Activated CD8-positive, alpha-beta memory T cell treated with anti-CD3 and anti-CD28 coated beads, Interleukin-2, amount 10 ng/mL, durations not matched to agents 7 days and 5 days (primary cell): ENCODE measurements around the gene PPIA. TPM values are rescaled to one million over a fixed set of nuclear protein-coding genes. Genes with fewer than 3 reads are reported as not detected.
"Not testable (repeated sequence)": the region's sequence is repeated elsewhere in the genome, so short reads cannot be mapped to it uniquely, and the experiment has no call there.

Experiments used
- ATAC-seq: fragments of 150-1000 bp; cut with Tn5 transposase; one replicate; pipeline ENCODE4 v1.10.0; 2021; ENCODE audit warnings: moderate library complexity
- CTCF ChIA-PET: fragments of 350-600 bp; sonication (Branson Sonifier 250); formaldehyde crosslinking; loops from one replicate; lab custom pipeline; 2021; ENCODE audit warnings: antibody characterized with exemption; lab: Charles Lee
- DNase-seq: peaks from one replicate; pipeline ENCODE4 v3.0.0-alpha.2; 2020
- H3K27ac Mint-ChIP-seq: one replicate; pipeline ENCODE4 v1.8.0; 2021; ENCODE audit warnings: mild to moderate bottlenecking, mixed read lengths
- H3K27me3 Mint-ChIP-seq: one replicate; pipeline ENCODE4 v1.8.0; 2021; ENCODE audit warnings: mixed read lengths
- H3K36me3 Mint-ChIP-seq: one replicate; pipeline ENCODE4 v1.8.0; 2021; ENCODE audit warnings: mild to moderate bottlenecking, mixed read lengths
- H3K4me1 Mint-ChIP-seq: one replicate; pipeline ENCODE4 v1.8.0; 2021; ENCODE audit warnings: mixed read lengths
- H3K4me3 Mint-ChIP-seq: one replicate; pipeline ENCODE4 v1.8.0; 2021; ENCODE audit warnings: mild to moderate bottlenecking, moderate library complexity, mixed read lengths
- H3K9me3 Mint-ChIP-seq: one replicate; pipeline ENCODE4 v1.8.0; 2022; ENCODE audit warnings: low read depth, mixed read lengths
- total RNA-seq, 2 experiments: library from RNA; stranded (reverse); gene quantifications; one replicate each; pipeline ENCODE4 v1.2.3, GENCODE V29; 2021

The PPIA gene
- total RNA-seq, 2 experiments from 2014 or later = 1,935 to 2,367 TPM

DNA sequence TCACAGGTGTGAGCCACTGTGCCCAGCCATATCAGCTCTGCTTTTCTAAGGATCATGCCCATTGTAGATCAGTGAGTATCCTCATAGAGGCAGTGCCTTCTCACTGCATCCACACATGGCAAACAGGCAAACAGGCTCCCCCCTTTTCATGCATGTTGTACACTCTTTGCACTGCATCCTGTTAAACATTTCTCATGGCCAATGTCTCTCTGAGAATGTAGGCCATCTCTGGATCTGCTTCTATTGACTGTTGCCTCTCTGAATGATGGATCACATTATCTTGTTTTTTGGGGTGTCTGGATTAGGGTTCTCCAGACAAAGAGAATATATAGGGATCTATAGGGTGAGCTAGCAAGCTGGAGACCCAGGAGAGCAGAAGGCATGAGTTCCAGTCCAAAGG is 13.1 kb upstream of the PPIA start:
- ATAC-seq (no peak), DNase-seq (no peak)
- Mint-ChIP-seq H3K36me3 (peaks cover 6% of the 10 kb centered on the region), H3K9me3 (peaks cover 5% of the 10 kb centered on the region), H3K27ac (no peak overlapping the region), H3K4me3 (no peak overlapping the region), H3K4me1 (peaks cover 1% of the 10 kb centered on the region), H3K27me3 (no peaks in the 10 kb centered on the region)
- CTCF ChIA-PET = interaction anchor here (0.5 to 0.9 kb wide), 2 partner anchors 15 to 53 kb away, joined by 3 read pairs; no protein-coding TSS in a partner anchor

DNA sequence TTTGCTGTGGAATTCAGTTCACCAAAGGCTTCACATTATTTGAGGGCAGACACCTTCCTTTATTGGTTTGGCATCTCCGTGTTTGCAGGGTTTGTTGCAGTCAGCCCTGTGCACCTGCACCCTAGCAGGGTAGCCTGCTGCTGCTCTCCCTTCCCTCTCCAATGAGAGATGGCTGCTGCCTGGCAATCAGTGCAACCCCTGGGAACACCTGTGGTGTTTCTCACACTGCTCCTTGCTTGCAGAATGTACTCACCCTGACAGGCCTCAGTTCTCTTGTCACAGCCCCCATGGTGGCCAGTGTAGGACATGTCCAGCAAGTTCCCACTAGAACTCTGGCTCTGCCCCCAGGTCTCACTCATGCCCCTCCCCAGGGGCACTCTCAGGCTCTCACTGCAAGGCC is 12.1 kb upstream of the PPIA start:
- no peak overlapping the region for H3K4me3 Mint-ChIP-seq
- H3K36me3 Mint-ChIP-seq = peaks cover 6% of the 10 kb centered on the region
- CTCF ChIA-PET = no interaction called here
- H3K4me1 Mint-ChIP-seq = peaks cover 1% of the 10 kb centered on the region
- no peaks in the 10 kb centered on the region for H3K27me3 Mint-ChIP-seq
- DNase-seq (no peak), ATAC-seq (no peak)
- H3K27ac Mint-ChIP-seq = no peak overlapping the region
- peaks cover 5% of the 10 kb centered on the region for H3K9me3 Mint-ChIP-seq

GRCh38 chr7:44785218-44785617 is 11.3 kb upstream of the PPIA start:
- ATAC-seq, CTCF ChIA-PET: not testable (repeated sequence)

GRCh38 chr7:44787041-44787440 is 9.4 kb upstream of the PPIA start:
- H3K36me3 Mint-ChIP-seq = peaks cover 6% of the 10 kb centered on the region
- ATAC-seq = no peak
- H3K9me3 Mint-ChIP-seq = peaks cover 5% of the 10 kb centered on the region
- H3K4me1 Mint-ChIP-seq = peaks cover 1% of the 10 kb centered on the region
- H3K27ac Mint-ChIP-seq = no peak overlapping the region
- CTCF ChIA-PET = no interaction called here
- H3K27me3 Mint-ChIP-seq = no peaks in the 10 kb centered on the region
- no peak overlapping the region for H3K4me3 Mint-ChIP-seq
- DNase-seq = no peak

More at GRCh38 chr7:44785218-44785617, 11.3 kb upstream of the PPIA start:
- not testable (repeated sequence) for DNase-seq, H3K27me3 Mint-ChIP-seq, H3K4me1 Mint-ChIP-seq, H3K9me3 Mint-ChIP-seq, H3K36me3 Mint-ChIP-seq, H3K4me3 Mint-ChIP-seq, H3K27ac Mint-ChIP-seq

GRCh38 chr7:44787762-44788161 is 8.7 kb upstream of the PPIA start:
- ATAC-seq (no peak), DNase-seq (no peak)
- Mint-ChIP-seq H3K27ac (no peak overlapping the region), H3K27me3 (no peaks in the 10 kb centered on the region), H3K9me3 (peaks cover 5% of the 10 kb centered on the region), H3K4me3 (no peak overlapping the region), H3K4me1 (peaks cover 1% of the 10 kb centered on the region), H3K36me3 (peaks cover 6% of the 10 kb centered on the region)
- CTCF ChIA-PET = no interaction called here

- H3K9me3 Mint-ChIP-seq = no peaks in the 10 kb centered on the region
- no peak overlapping the region for H3K27ac Mint-ChIP-seq
- H3K27me3 Mint-ChIP-seq = no peaks in the 10 kb centered on the region
- peaks cover 1% of the 10 kb centered on the region for H3K4me1 Mint-ChIP-seq
- ATAC-seq (no peak), DNase-seq (no peak)
- H3K4me3 Mint-ChIP-seq = no peak overlapping the region
- CTCF ChIA-PET = no interaction called here
- no peaks in the 10 kb centered on the region for H3K36me3 Mint-ChIP-seq
Observed at GRCh38 chr7:44789990-44790389, 6.5 kb upstream of the PPIA start.

DNA sequence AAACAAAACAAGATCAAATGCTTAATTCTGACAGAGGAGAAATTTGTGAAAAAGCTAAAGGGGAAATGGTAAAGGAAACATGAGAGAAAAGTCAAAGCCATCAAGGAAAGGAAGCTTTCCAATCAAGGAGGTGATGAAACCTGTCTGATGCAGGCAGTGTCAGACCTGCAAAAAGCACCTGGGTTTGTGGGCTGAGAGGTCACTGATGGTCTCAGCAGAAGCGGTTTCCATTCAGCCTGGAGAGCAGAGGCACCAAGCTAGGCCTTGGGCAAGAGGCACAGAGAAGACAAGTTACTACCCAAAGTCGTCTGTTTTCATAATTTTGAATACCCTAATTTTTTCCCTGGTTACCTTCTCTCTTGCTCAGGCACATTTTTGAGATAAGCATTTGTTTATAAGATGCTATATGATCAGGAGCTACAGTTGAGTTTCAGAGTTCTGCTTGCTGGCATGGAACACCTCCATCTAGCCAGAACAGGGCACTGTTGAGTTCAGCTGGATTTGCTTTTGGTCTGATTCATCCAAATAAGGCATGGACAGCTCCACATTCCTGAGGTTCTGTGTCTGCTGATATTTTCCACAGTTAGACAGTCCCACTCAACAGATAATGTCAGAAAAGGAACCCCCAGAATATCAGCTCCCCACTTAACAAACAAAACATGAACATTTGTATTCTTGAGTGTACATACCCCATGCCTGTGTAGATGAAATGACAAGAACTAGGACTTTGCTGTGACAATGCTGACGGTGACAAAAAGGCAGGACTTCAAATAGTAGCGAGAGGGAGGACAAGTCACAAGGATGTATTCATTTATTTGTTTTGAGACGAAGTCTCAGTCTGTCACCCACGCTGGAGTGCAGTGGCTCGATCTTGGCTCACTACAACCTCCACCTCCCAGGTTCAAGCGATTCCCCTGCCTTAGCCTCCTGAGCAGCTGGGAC is 4.9 kb upstream of the PPIA start:
- Mint-ChIP-seq H3K4me1 (peaks cover 4% of the 10 kb centered on the region), H3K27ac (no peak overlapping the region), H3K4me3 (no peak overlapping the region), H3K36me3 (no peaks in the 10 kb centered on the region), H3K9me3 (no peaks in the 10 kb centered on the region), H3K27me3 (no peaks in the 10 kb centered on the region)
- CTCF ChIA-PET = interaction anchor here (0.9 to 1.5 kb wide), 2 partner anchors 11 to 14 kb away, joined by 3 read pairs; no protein-coding TSS in a partner anchor
- ATAC-seq (no peak), DNase-seq (no peak)

DNA sequence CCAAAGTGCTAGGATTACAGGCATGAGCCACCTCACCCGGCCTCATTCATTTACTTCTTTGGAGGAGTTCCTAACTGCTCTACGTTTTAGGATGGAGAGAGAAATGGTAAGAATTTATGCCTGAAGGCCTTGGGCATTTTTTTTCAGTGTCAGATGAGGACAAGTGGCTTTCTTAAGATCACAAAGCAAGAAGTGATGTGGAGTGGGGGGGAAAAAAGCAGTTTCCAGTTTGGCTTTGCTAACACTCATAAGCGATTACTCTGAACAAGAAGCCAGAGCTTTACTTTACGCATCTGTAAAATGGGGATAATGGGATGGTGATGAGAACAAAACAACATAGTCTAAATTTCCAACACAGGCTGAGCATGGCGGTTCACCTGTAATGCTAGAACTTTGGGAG is 2.6 kb upstream of the PPIA start:
- H3K27me3 Mint-ChIP-seq = no peaks in the 10 kb centered on the region
- H3K9me3 Mint-ChIP-seq = no peaks in the 10 kb centered on the region
- H3K4me1 Mint-ChIP-seq = peaks cover 15% of the 10 kb centered on the region
- peaks cover 15% of the 10 kb centered on the region for H3K36me3 Mint-ChIP-seq
- DNase-seq = no peak
- ATAC-seq = no peak
- H3K27ac Mint-ChIP-seq = peak overlapping the region; percentile 7
- H3K4me3 Mint-ChIP-seq = no peak overlapping the region
- CTCF ChIA-PET = interaction anchor here (1.5 kb wide), 1 partner anchor 188 kb away, joined by 3 read pairs; no protein-coding TSS in a partner anchor

- CTCF ChIA-PET = interaction anchor here (1.5 kb wide), 1 partner anchor 188 kb away, joined by 3 read pairs; no protein-coding TSS in a partner anchor
- Mint-ChIP-seq H3K36me3 (peaks cover 17% of the 10 kb centered on the region), H3K9me3 (no peaks in the 10 kb centered on the region), H3K4me3 (no peak overlapping the region), H3K27me3 (no peaks in the 10 kb centered on the region), H3K27ac (peak overlapping the region; percentile 7), H3K4me1 (peaks cover 16% of the 10 kb centered on the region)
- DNase-seq (no peak), ATAC-seq (no peak)
Observed at GRCh38 chr7:44794331-44794730, 2.1 kb upstream of the PPIA start.

DNA sequence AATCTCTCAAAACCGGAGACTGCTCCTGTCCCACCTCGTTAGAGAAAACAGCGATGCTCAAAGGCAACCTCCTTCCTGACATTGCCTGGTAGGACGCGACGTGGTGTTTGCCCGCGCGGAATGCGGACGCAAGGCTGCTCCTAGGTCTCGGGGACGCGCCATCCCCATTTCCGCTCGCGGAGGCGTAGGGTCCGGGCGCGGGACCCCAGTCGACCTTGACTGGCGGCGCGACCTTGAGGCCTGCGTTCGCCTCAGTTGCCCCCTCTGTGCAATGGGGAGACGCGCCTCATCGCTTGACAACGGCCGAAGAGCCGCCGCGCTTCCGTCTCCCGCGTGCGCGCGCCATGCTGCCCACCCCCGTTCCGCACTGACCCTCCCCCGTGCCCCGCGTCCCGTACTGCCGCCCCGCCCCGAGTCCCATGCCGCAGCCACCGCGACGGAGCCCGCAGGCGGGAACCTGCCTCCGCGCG is 412 bp upstream of the PPIA start:
- Mint-ChIP-seq H3K27me3 (no peaks in the 10 kb centered on the region), H3K9me3 (no peaks in the 10 kb centered on the region), H3K27ac (peak overlapping the region; percentile 99), H3K36me3 (peaks cover 32% of the 10 kb centered on the region), H3K4me3 (peak overlapping the region; percentile 93), H3K4me1 (peaks cover 30% of the 10 kb centered on the region)
- ATAC-seq = peak; percentile 21
- CTCF ChIA-PET = no interaction called here
- DNase-seq = no peak

DNA sequence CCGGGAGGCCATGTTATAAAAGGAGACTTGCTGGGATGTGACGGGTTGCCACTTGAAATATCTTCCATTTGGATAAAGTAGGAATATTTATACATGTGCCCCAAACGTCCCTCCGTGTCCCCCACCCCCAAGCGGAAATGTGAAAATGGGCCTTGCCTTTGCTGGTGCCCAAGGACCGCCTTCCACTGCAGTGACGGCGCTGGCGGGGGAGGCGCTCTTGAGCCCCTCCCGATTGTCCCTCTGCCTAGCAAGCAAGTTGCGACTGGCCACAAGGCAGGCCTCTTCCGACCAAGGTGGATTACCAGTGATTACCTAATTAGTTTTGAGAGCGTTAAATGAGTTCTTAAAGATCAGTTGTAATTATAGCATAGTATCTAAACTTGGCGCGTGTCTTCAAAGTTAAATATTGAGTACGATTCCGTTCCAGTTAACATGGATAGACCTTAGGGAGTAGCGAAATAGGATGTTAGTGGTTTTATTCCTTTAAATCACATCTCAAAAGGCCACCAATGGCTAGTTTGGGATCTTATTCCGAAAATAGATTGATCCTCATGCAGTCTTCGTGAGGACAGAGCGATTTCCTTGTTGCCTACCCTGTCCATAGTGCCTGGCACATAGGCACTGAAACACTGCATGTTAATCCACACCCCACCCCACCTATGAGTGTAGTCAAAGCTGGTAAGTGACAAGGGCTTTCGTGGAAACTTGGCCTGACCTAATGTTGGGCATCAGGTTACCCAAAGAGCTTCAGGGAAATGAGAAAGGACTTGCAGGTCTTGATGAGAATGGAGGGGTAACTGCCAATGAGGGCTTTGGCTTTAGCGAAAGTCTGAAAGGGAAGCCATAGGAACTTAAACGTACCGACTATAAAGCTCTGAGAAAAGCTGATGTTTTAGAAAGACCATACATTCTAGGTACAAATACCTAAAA is 1.1 kb downstream of the PPIA start:
- DNase-seq (peak; percentile 93), ATAC-seq (peak; percentile 60)
- H3K27ac Mint-ChIP-seq = peak overlapping the region; percentile 99
- H3K4me3 Mint-ChIP-seq = peak overlapping the region; percentile 93
- H3K36me3 Mint-ChIP-seq = peaks cover 47% of the 10 kb centered on the region
- no peaks in the 10 kb centered on the region for H3K27me3 Mint-ChIP-seq
- H3K9me3 Mint-ChIP-seq = no peaks in the 10 kb centered on the region
- CTCF ChIA-PET = interaction anchor here (0.7 to 2.8 kb wide), 16 partner anchors 10 to 232 kb away, joined by 3 to 17 read pairs (median 4); partner anchors contain the start of gene H2AZ2
- peaks cover 38% of the 10 kb centered on the region for H3K4me1 Mint-ChIP-seq

GRCh38 chr7:44798649-44799305 is 2.3 kb downstream of the PPIA start:
- ATAC-seq (no peak), DNase-seq (no peak)
- CTCF ChIA-PET = interaction anchor here (0.7 to 2.8 kb wide), 15 partner anchors 10 to 233 kb away, joined by 3 to 17 read pairs (median 3); partner anchors contain the start of gene H2AZ2
- peaks cover 40% of the 10 kb centered on the region for H3K4me1 Mint-ChIP-seq
- H3K4me3 Mint-ChIP-seq = peak overlapping the region; percentile 93
- H3K9me3 Mint-ChIP-seq = no peaks in the 10 kb centered on the region
- no peaks in the 10 kb centered on the region for H3K27me3 Mint-ChIP-seq
- H3K36me3 Mint-ChIP-seq = peaks cover 53% of the 10 kb centered on the region
- peak overlapping the region; percentile 99 for H3K27ac Mint-ChIP-seq
